ENCODE measurements around the gene NSFL1C. TPM values are rescaled to one million over a fixed set of nuclear protein-coding genes. Genes with fewer than 3 reads are reported as not detected.

NSFL1C gene
- total and polyA plus RNA-seq, 2 experiments from 2014 or later = 48.9 to 92.2 TPM

DNA sequence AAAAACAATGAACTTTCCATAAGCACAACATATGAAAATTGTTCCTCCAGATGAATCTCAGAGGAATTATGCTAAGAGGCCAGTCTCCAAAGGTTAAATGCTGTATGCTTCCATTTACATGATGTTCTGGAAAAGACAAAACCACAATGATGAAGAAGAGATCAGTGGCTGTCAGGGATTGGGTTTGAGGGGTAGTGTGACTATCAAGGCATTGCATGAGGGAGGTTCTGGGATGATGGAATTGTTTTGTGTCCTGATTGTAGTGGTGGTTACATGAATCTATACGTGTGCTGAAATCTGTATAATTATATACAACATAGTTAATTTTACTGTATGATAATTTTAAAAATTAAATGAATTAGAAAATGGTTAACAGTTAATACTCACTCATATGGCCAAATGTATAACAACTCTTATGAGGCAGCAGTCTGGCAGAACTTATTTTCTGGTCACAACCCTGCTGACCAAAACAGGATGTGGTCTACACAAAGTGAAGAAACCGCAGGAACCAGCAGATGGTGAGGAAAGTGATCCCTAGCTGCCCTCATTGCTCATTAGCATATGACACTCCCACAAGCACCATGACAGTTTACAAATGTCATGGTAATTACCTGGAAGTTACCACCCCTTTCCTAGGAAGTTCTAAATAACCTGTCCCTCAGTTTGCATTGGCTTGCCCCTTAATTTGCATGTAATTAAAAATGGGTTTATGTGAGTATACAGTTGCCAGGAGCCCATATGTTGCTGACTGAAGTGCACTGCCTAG, 31.9 kb downstream of the NSFL1C start:
- Mint-ChIP-seq H3K36me3 (ENCODE audit: low read depth) (peaks cover 36% of the 10 kb centered on the region), H3K27ac (no peak overlapping the region), H3K4me1 (peaks cover 26% of the 10 kb centered on the region), H3K27me3 (ENCODE audit: insufficient read depth, low read depth, poor library complexity) (peaks cover 5% of the 10 kb centered on the region), H3K9me3 (peaks cover 33% of the 10 kb centered on the region), H3K4me3 (no peak overlapping the region)
- ATAC-seq (no peak), DNase-seq (ENCODE audit: low spot score) (peak; percentile 54)
- no peak overlapping the region for H2AFZ ChIP-seq
- TF ChIP-seq NANOG (IDR thresholded peaks at IDR 0.05; ENCODE audit: borderline replicate concordance) (no peak), ETS1 (IDR thresholded peaks at IDR 0.05) (no peak), CREB1 (CRISPR knock-in tag; IDR thresholded peaks at IDR 0.05; ENCODE audit: low read depth) (no peak), ZNF114 (CRISPR knock-in tag; IDR thresholded peaks at IDR 0.05) (no peak), JUNB (IDR thresholded peaks at IDR 0.05; ENCODE audit: unreplicated experiment) (no peak), STAT1 (IDR thresholded peaks at IDR 0.05; ENCODE audit: unreplicated experiment) (no peak)
- TF ChIP-seq, protein P1, sequence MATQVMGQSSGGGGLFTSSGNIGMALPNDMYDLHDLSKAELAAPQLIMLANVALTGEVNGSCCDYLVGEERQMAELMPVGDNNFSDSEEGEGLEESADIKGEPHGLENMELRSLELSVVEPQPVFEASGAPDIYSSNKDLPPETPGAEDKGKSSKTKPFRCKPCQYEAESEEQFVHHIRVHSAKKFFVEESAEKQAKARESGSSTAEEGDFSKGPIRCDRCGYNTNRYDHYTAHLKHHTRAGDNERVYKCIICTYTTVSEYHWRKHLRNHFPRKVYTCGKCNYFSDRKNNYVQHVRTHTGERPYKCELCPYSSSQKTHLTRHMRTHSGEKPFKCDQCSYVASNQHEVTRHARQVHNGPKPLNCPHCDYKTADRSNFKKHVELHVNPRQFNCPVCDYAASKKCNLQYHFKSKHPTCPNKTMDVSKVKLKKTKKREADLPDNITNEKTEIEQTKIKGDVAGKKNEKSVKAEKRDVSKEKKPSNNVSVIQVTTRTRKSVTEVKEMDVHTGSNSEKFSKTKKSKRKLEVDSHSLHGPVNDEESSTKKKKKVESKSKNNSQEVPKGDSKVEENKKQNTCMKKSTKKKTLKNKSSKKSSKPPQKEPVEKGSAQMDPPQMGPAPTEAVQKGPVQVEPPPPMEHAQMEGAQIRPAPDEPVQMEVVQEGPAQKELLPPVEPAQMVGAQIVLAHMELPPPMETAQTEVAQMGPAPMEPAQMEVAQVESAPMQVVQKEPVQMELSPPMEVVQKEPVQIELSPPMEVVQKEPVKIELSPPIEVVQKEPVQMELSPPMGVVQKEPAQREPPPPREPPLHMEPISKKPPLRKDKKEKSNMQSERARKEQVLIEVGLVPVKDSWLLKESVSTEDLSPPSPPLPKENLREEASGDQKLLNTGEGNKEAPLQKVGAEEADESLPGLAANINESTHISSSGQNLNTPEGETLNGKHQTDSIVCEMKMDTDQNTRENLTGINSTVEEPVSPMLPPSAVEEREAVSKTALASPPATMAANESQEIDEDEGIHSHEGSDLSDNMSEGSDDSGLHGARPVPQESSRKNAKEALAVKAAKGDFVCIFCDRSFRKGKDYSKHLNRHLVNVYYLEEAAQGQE (IDR thresholded peaks at IDR 0.05; ENCODE audit: unreplicated experiment) = no peak
- TF ChIP-seq, protein P2, sequence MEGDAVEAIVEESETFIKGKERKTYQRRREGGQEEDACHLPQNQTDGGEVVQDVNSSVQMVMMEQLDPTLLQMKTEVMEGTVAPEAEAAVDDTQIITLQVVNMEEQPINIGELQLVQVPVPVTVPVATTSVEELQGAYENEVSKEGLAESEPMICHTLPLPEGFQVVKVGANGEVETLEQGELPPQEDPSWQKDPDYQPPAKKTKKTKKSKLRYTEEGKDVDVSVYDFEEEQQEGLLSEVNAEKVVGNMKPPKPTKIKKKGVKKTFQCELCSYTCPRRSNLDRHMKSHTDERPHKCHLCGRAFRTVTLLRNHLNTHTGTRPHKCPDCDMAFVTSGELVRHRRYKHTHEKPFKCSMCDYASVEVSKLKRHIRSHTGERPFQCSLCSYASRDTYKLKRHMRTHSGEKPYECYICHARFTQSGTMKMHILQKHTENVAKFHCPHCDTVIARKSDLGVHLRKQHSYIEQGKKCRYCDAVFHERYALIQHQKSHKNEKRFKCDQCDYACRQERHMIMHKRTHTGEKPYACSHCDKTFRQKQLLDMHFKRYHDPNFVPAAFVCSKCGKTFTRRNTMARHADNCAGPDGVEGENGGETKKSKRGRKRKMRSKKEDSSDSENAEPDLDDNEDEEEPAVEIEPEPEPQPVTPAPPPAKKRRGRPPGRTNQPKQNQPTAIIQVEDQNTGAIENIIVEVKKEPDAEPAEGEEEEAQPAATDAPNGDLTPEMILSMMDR (conservative IDR thresholded peaks at IDR 0.05; ENCODE audit: low read depth in 2 of 2) = no peak
- H3K9me2 ChIP-seq (ENCODE audit: insufficient read depth) = no peaks in the 10 kb centered on the region
- H3K4me3 ChIP-seq = no peak overlapping the region
- no peak overlapping the region for H3K4me2 ChIP-seq
- H3K79me2 ChIP-seq (replicated peaks; ENCODE audit: insufficient read depth) = no peaks in the 10 kb centered on the region
- no peaks in the 10 kb centered on the region for H3F3A ChIP-seq (replicated peaks; ENCODE audit: low read depth)
- H3K36me3 ChIP-seq (ENCODE audit: insufficient read depth) = no peaks in the 10 kb centered on the region; the same call in 1 of the 2 replicates
- no peaks in the 10 kb centered on the region for H4K20me1 ChIP-seq (replicated peaks; ENCODE audit: insufficient read depth)
- no peak overlapping the region for H3K27ac ChIP-seq (ENCODE audit: low read depth)
- peaks cover 20% of the 10 kb centered on the region for H3K4me1 ChIP-seq (ENCODE audit: insufficient read depth)
- no peaks in the 10 kb centered on the region for H3K27me3 ChIP-seq (ENCODE audit: insufficient read depth)
